Fibroblast of lung (primary cell): ENCODE measurements around the gene DBR1.

ENCODE experiments used
- CTCF ChIP-seq, 2 donors: IDR thresholded peaks in 1 of 2; conservative IDR thresholded peaks in 1 of 2; 1 replicate in 1 of 2; 2 replicates in 1 of 2; pipeline ENCODE4 v1.5.1; 2011 to 2012; ENCODE audit warnings: low read length in 2 of 2, control low read depth in 1 of 2, inconsistent platforms in 1 of 2, low read depth in 1 of 2, mild to moderate bottlenecking in 1 of 2
- EZH2 ChIP-seq: IDR thresholded peaks from 2 replicates; pipeline ENCODE4 v1.5.1; 2012; ENCODE audit warnings: low read length, control low read depth, mild to moderate bottlenecking; ENCODE audit errors: missing control alignments

- no peak for TF ChIP-seq CTCF (conservative IDR thresholded peaks at IDR 0.05 in 1 of 2, IDR thresholded peaks at IDR 0.05 in 1 of 2; ENCODE audit: low read depth in 1 of 2, low read length in 2 of 2)
- no peak for TF ChIP-seq EZH2
Measured at GRCh38 chr3:138206196-138206595, 31.5 kb upstream of the DBR1 start.
